IPS-20b (cell line): ENCODE data around the gene SEC22B.
"Not testable (repeated sequence)": the region's sequence is repeated elsewhere in the genome, so short reads cannot be mapped to it uniquely, and the experiment has no call there.

Experiments used
- H3K27ac ChIP-seq: one replicate; pipeline ENCODE4 v1.5.1; 2013; ENCODE audit warnings: low read length
- H3K27me3 ChIP-seq: 2 replicates; pipeline ENCODE4 v1.6.1; 2013; ENCODE audit warnings: mild to moderate bottlenecking, low read length, inconsistent platforms; ENCODE audit not compliant: insufficient read depth
- H3K36me3 ChIP-seq: 2 replicates; pipeline ENCODE4 v1.6.1; 2013; ENCODE audit warnings: low read depth, mild to moderate bottlenecking, inconsistent platforms, low read length, moderate library complexity; ENCODE audit not compliant: insufficient read depth
- H3K4me1 ChIP-seq: 2 replicates; pipeline ENCODE4 v1.6.1; 2013; ENCODE audit warnings: mild to moderate bottlenecking, control low read depth, inconsistent platforms, low read length, moderate library complexity; ENCODE audit not compliant: insufficient read depth
- H3K4me3 ChIP-seq: 2 replicates; pipeline ENCODE4 v1.5.1; 2013; ENCODE audit warnings: mild to moderate bottlenecking, low read length, inconsistent platforms
- H3K9ac ChIP-seq: 2 replicates; pipeline ENCODE4 v1.6.1; 2013; ENCODE audit warnings: low read depth, mild to moderate bottlenecking, inconsistent platforms, low read length, moderate library complexity
- H3K9me3 ChIP-seq: 2 replicates; pipeline ENCODE4 v1.6.1; 2013; ENCODE audit warnings: mild to moderate bottlenecking, low read depth, low read length, inconsistent platforms; ENCODE audit not compliant: insufficient read depth

Gene SEC22B

DNA sequence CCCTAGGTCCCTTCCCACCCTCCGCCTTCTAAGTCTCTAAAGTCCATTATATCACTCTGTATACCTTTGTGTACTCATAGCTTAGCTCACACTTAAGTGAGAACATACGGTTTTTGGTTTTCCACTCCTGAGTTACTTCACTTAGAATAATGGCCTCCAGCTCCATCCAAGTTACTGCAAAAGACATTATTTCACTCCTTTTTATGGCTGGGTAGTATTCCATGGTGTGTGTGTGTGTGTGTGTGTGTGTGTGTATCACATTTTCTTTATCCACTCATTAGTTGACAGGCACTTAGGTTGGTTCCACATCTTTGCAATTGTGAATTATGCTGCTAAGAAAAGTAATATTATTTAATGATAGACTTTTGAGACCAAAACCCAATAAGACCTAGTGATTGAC is 1.7 kb upstream of the SEC22B start:
- H3K4me3 ChIP-seq, H3K27ac ChIP-seq, H3K36me3 ChIP-seq, H3K27me3 ChIP-seq, H3K9ac ChIP-seq, H3K9me3 ChIP-seq: not testable (repeated sequence)
- peaks cover 12% of the 10 kb centered on the region for H3K4me1 ChIP-seq

- H3K36me3 ChIP-seq, H3K9me3 ChIP-seq, H3K27me3 ChIP-seq: not testable (repeated sequence)
- H3K9ac ChIP-seq: peak overlapping the region; percentile 97
- H3K27ac ChIP-seq: peak overlapping the region; percentile 32
- peaks cover 12% of the 10 kb centered on the region for H3K4me1 ChIP-seq
- H3K4me3 ChIP-seq: peak overlapping the region; percentile 93
These were observed 632 bp downstream of the SEC22B start for GRCh38 chr1:120175688-120176087.

DNA sequence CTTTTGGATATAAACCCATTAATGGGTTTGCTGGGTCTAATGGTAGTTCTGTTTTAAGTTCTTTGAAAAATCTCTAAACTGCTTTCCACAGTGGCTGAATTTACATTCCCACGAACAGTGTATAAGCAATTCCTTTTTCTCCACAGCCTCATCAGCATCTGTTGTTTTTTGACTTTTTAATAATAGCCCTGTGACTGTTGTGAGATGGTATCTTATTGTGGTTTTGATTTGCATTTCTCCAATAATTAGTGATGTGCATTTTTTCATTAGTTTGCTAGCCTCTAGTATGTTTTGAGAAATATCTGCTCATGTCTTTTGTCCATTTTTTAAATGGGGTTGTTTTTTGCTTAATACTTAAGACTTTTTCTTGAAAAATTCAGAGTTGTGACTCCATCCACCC is 11.6 kb downstream of the SEC22B start:
- not testable (repeated sequence) for H3K36me3 ChIP-seq, H3K4me3 ChIP-seq, H3K4me1 ChIP-seq, H3K27ac ChIP-seq, H3K27me3 ChIP-seq, H3K9me3 ChIP-seq, H3K9ac ChIP-seq

DNA sequence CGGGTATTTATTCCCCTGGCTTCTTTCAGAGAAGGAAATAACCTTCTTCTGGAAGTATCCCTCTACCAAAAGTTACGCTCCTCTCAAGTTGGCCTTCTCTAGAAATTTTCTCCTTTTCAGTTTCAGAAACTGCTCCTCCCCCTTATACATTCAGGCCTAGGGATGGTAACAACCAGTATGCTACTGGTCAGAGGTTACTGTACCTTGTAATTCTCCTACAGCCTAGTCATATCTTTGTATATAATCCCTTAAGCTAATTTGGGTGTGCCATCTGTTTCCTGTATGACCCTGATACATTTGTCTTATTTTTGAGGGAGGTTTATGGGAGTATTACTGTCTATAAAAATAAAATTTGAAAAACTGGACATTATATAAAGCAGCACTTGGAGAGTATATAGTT is 14.3 kb downstream of the SEC22B start:
- not testable (repeated sequence) for H3K9ac ChIP-seq, H3K4me3 ChIP-seq, H3K9me3 ChIP-seq, H3K27me3 ChIP-seq, H3K27ac ChIP-seq, H3K4me1 ChIP-seq, H3K36me3 ChIP-seq

DNA sequence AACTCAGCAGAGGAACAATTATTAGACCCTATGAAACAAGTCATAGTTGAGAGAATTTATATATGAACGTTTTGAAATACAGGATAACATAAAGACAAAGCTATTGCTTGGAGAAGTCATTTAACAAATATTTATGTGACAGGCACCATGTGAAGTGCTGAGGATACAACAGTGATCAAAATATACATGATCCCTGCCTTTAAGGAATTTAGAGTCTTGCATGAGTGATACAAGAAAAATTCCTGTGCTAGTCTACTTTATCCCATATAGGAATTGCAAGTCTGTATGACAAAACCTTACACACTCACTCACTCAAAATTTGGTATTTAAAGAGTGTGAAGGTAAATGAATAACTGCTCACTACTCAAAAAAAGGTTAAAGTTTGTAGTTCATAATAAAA is 17.8 kb downstream of the SEC22B start:
- not testable (repeated sequence) for H3K4me3 ChIP-seq, H3K9ac ChIP-seq, H3K27ac ChIP-seq, H3K9me3 ChIP-seq, H3K36me3 ChIP-seq, H3K27me3 ChIP-seq, H3K4me1 ChIP-seq

GRCh38 chr1:120158086-120158485 is 18.2 kb downstream of the SEC22B start:
- H3K4me1 ChIP-seq, H3K27ac ChIP-seq: not testable (repeated sequence)

DNA sequence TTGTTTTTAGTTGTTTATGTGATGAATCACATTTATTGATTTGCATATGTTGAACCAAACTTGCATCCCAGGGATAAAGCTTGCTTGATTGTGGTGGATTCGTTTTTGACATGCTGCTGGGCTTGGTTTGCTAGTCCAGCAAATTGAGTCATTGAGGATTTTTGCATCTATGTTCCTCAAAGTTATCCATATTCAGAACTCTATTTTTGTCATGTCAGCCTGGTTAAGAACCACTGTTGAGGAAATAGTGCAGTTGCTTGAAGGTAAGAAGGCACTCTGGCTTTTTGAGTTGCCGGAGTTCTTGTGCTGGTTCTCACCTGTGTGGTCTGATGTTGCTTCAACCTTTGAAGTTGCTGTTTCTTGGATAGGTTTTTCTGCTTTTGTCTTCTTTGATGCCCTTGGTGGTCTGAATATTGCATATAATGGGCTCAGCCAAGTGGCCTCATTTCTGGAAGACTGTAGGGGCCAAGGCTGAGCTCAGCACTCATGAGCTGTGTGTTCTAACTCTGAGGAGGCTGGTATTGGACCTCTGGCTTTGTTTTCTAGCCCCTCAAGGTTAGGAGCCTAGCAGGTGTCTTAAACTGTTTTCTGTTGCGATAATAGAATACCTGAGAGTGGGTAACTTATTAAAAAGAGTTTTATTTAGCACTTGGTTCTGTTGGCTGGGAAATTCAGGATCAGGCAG is 26.0 kb downstream of the SEC22B start:
- H3K36me3 ChIP-seq, H3K27ac ChIP-seq, H3K9ac ChIP-seq, H3K27me3 ChIP-seq, H3K4me1 ChIP-seq, H3K4me3 ChIP-seq, H3K9me3 ChIP-seq: not testable (repeated sequence)

More at GRCh38 chr1:120158086-120158485, 18.2 kb downstream of the SEC22B start:
- H3K36me3 ChIP-seq, H3K4me3 ChIP-seq, H3K27me3 ChIP-seq, H3K9me3 ChIP-seq, H3K9ac ChIP-seq: not testable (repeated sequence)

GRCh38 chr1:120149420-120150059 is 26.8 kb downstream of the SEC22B start:
- not testable (repeated sequence) for H3K27ac ChIP-seq, H3K27me3 ChIP-seq, H3K9me3 ChIP-seq, H3K4me1 ChIP-seq, H3K36me3 ChIP-seq, H3K9ac ChIP-seq, H3K4me3 ChIP-seq

- H3K27ac ChIP-seq, H3K27me3 ChIP-seq, H3K9me3 ChIP-seq, H3K9ac ChIP-seq, H3K36me3 ChIP-seq, H3K4me1 ChIP-seq, H3K4me3 ChIP-seq: not testable (repeated sequence)
These were observed 30.5 kb downstream of the SEC22B start for GRCh38 chr1:120145806-120146205.

DNA sequence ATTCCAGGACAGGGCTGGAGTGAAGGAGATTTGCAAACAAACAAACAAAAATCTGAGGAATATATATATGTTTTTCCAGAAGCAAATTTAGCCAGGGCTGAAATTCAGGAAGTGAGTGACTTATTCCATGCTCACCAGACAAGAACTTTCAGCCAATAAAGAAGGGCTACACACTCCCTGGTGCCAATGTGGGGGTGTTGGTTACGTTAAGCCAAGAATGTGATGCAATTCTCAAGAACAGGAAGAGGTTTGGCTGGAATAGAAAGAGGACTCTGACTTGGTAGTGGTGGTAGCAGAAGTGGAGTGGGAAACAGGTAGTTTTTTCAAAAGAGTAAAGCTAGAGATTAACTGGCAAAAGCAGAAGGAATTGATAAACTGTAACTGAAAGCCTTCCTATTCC is 31.7 kb downstream of the SEC22B start:
- H3K4me3 ChIP-seq, H3K4me1 ChIP-seq, H3K36me3 ChIP-seq, H3K9me3 ChIP-seq, H3K9ac ChIP-seq, H3K27ac ChIP-seq, H3K27me3 ChIP-seq: not testable (repeated sequence)

GRCh38 chr1:120144169-120144568 is 32.2 kb downstream of the SEC22B start:
- not testable (repeated sequence) for H3K27me3 ChIP-seq, H3K9me3 ChIP-seq, H3K4me3 ChIP-seq, H3K9ac ChIP-seq, H3K27ac ChIP-seq, H3K4me1 ChIP-seq, H3K36me3 ChIP-seq

- not testable (repeated sequence) for H3K27ac ChIP-seq, H3K27me3 ChIP-seq, H3K4me3 ChIP-seq, H3K9me3 ChIP-seq, H3K4me1 ChIP-seq, H3K36me3 ChIP-seq, H3K9ac ChIP-seq
These were observed 33.0 kb downstream of the SEC22B start for GRCh38 chr1:120143334-120143733.
